Ovary (tissue), 9 donors: ENCODE measurements around the gene COPE. TPM values are rescaled to one million over a fixed set of nuclear protein-coding genes. Genes with fewer than 3 reads are reported as not detected.

Source experiments
- DNase-seq, 5 donors: peaks; one replicate each; pipeline ENCODE4 v3.0.0-alpha.2; 2019 to 2020
- H3K27ac ChIP-seq, 2 donors: fragments of 200-600 bp; one replicate each; pipeline versions ENCODE4 v1.5.1 to v1.8.0; 2019 to 2022
- H3K27me3 ChIP-seq: fragments of 200-600 bp; one replicate; pipeline ENCODE4 v1.8.0; 2022
- H3K36me3 ChIP-seq: fragments of 200-600 bp; sonication (generic); one replicate; pipeline ENCODE4 v1.5.1; 2019
- H3K4me1 ChIP-seq: one replicate; pipeline ENCODE4 v1.8.1; 2013; ENCODE audit warnings: mild to moderate bottlenecking, moderate library complexity; ENCODE audit not compliant: insufficient read depth
- H3K4me3 ChIP-seq: fragments of 200-600 bp; sonication (generic); one replicate; pipeline ENCODE4 v1.5.1; 2017
- H3K9me3 ChIP-seq, 2 donors: fragments of 200-600 bp in 1 of 2; sonication (generic) in 1 of 2; one replicate each; pipeline versions ENCODE4 v1.5.1 to v1.8.1; 2013 to 2019; ENCODE audit warnings: mild to moderate bottlenecking in 1 of 2, moderate library complexity in 1 of 2
- CTCF ChIP-seq, 3 donors: fragments of 450-650 bp in 2 of 3; fragments of 200-600 bp in 1 of 3; IDR thresholded peaks; one replicate each; pipeline versions ENCODE4 v1.5.1 to v1.8.0; 2016 to 2022; ENCODE audit warnings: antibody characterized with exemption in 3 of 3, mild to moderate bottlenecking in 1 of 3
- EP300 ChIP-seq: sonication (generic); formaldehyde crosslinking; IDR thresholded peaks from one replicate; pipeline ENCODE4 v1.6.1; 2017; ENCODE audit warnings: antibody characterized with exemption
- POLR2A ChIP-seq: fragments of 450-650 bp; IDR thresholded peaks from one replicate; pipeline ENCODE4 v1.6.1; 2017; ENCODE audit warnings: antibody characterized with exemption, mild to moderate bottlenecking, moderate library complexity
- WGBS, 3 donors: extraction: QIAGEN DNeasy Blood & Tissue Kit in 1 of 3; methylation state at CpG; one replicate each; pipeline versions ENCODE4 v1.1.5 to v1.1.7; 2013 to 2017; 5-methylcytosine and 5-hydroxymethylcytosine counted together
- intact Hi-C, 4 donors: fragments of 100-400 bp; cut with DNase I; formaldehyde crosslinking; loops; one replicate each; pipeline versions ENCODE4 v1.11.0 to v1.15.1; 2022 to 2023
- polyA plus RNA-seq, 2 donors: library from polyadenylated mRNA; stranded (reverse); fragments of 200-250 nt in 1 of 2; fragments of 350-450 nt in 1 of 2; fragmentation: Illumina TruSeq in 1 of 2; extraction: RNeasy Lipid Tissue Mini Kit (QIAGEN cat#74804) in 1 of 2; gene quantifications; one replicate each; pipeline ENCODE4 v1.2.3, GENCODE V29; 2013 to 2014
- total RNA-seq, 7 donors: library from RNA; depleted of rRNA in 2 of 7; stranded (reverse); fragments of >200 nt in 2 of 7; fragmentation: NEBNext Ultra II Directional in 3 of 7; extraction: Animal tissue kit (Norgen Biotek cat#: 25700) in 3 of 7; gene quantifications; one replicate each; pipeline versions ENCODE4 v1.1.0 to v1.2.4, GENCODE V29; 2016 to 2023
- donor health status: DM: no; HTN: no; CAD: no; lungs with moderate emphysema.
- donor health status: DM: no; HTN: no; CAD: no.
- donor health status: Bipolar disorder and iron deficiency.
- donor health status: DM: yes; HTN: yes; CAD: no.
- donor health status: DM: no; HTN: no; CAD: no.
- donor health status: DM: yes; HTN: yes; CAD: no.

The COPE gene
- total and polyA plus RNA-seq, 9 donors: 11.3 to 140 (median 115) TPM

GRCh38 chr19:18951721-18952281, 32.6 kb upstream of the COPE start:
- no peaks in the 10 kb centered on the region for H3K4me1 ChIP-seq
- H3K9me3 ChIP-seq: no peaks in the 10 kb centered on the region
- no peaks in the 10 kb centered on the region for H3K27me3 ChIP-seq
- TF ChIP-seq EP300 (no peak), CTCF (IDR thresholded peaks at IDR 0.05) (no peak), POLR2A (no peak)
- H3K36me3 ChIP-seq: no peaks in the 10 kb centered on the region
- no peak overlapping the region for H3K27ac ChIP-seq
- no peak overlapping the region for H3K4me3 ChIP-seq
- intact Hi-C loops: no loop called here
- 89 to 92% (median 91%) methylated on average over 7 of the region's 7 CpGs for WGBS, 3 donors
- no peak for DNase-seq

GRCh38 chr19:18949858-18950257, 30.7 kb upstream of the COPE start:
- no peaks in the 10 kb centered on the region for H3K27me3 ChIP-seq
- no peak for DNase-seq
- TF ChIP-seq CTCF (IDR thresholded peaks at IDR 0.05): no peak
- TF ChIP-seq POLR2A: no peak
- no peak for TF ChIP-seq EP300
- H3K9me3 ChIP-seq: no peaks in the 10 kb centered on the region
- H3K36me3 ChIP-seq: no peaks in the 10 kb centered on the region
- no peak overlapping the region for H3K4me3 ChIP-seq
- H3K4me1 ChIP-seq: no peaks in the 10 kb centered on the region
- WGBS, 3 donors: 85 to 100% (median 89%) methylated on average over 3 of the region's 3 CpGs
- intact Hi-C loops: loop anchor here in 1 of 4 donors (10.0 kb wide), 1 partner anchor 85 kb away; no protein-coding TSS in a partner anchor
- H3K27ac ChIP-seq: no peak overlapping the region

- Histone ChIP-seq H3K4me3 (no peak overlapping the region), H3K9me3 (no peaks in the 10 kb centered on the region), H3K4me1 (no peaks in the 10 kb centered on the region), H3K27me3 (no peaks in the 10 kb centered on the region), H3K27ac (no peak overlapping the region), H3K36me3 (no peaks in the 10 kb centered on the region)
- 78 to 89% (median 80%) methylated on average over 5 of the region's 5 CpGs for WGBS, 3 donors
- TF ChIP-seq CTCF (IDR thresholded peaks at IDR 0.05): no peak
- no peak for TF ChIP-seq POLR2A
- no peak for TF ChIP-seq EP300
- no peak for DNase-seq
- intact Hi-C loops: loop anchor here in 1 of 4 donors (10.0 kb wide), 1 partner anchor 84 kb away; no protein-coding TSS in a partner anchor
These were observed 29.8 kb upstream of the COPE start for GRCh38 chr19:18948976-18949356.

GRCh38 chr19:18948075-18948975, 29.1 kb upstream of the COPE start:
- Histone ChIP-seq H3K27ac (no peak overlapping the region), H3K36me3 (no peaks in the 10 kb centered on the region), H3K4me3 (no peak overlapping the region), H3K9me3 (no peaks in the 10 kb centered on the region), H3K4me1 (no peaks in the 10 kb centered on the region), H3K27me3 (no peaks in the 10 kb centered on the region)
- intact Hi-C loops: loop anchor here in 1 of 4 donors (10.0 kb wide), 1 partner anchor 84 kb away; no protein-coding TSS in a partner anchor
- DNase-seq: no peak
- 46 to 61% (median 54%) methylated on average over 15 of the region's 15 CpGs for WGBS, 3 donors
- TF ChIP-seq POLR2A (no peak), EP300 (no peak), CTCF (IDR thresholded peaks at IDR 0.05) (no peak)
